GM12872 (cell line): Measurements from ENCODE around the gene NMS.

Source experiments
- TF ChIP-seq, protein P1 (sequence below): IDR thresholded peaks from 3 replicates; pipeline ENCODE4 v1.5.1; 2011; ENCODE audit warnings: low read depth, mild to moderate bottlenecking, low read length, moderate library complexity; ENCODE audit not compliant: insufficient read depth

The NMS gene

DNA sequence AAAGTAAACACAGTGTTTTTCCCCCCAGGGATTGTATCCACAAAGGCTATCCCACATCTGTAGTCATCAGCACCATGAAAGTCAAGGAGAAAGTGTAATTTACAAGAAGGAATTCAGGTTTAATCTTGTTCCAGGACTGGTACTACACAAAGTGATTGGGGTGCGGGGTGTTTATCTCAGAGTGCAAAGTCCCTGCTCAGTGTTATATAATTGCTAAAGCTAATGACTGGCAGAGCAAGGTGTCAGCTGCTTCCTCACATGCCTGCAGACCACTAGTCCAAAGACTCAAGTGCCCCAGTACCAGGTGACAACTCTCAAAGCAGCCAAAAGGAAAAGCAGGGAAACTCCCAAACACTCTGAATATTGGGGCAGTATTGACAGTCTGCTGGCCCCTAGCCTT, 52.1 kb downstream of the NMS start:
- TF ChIP-seq, protein P1, sequence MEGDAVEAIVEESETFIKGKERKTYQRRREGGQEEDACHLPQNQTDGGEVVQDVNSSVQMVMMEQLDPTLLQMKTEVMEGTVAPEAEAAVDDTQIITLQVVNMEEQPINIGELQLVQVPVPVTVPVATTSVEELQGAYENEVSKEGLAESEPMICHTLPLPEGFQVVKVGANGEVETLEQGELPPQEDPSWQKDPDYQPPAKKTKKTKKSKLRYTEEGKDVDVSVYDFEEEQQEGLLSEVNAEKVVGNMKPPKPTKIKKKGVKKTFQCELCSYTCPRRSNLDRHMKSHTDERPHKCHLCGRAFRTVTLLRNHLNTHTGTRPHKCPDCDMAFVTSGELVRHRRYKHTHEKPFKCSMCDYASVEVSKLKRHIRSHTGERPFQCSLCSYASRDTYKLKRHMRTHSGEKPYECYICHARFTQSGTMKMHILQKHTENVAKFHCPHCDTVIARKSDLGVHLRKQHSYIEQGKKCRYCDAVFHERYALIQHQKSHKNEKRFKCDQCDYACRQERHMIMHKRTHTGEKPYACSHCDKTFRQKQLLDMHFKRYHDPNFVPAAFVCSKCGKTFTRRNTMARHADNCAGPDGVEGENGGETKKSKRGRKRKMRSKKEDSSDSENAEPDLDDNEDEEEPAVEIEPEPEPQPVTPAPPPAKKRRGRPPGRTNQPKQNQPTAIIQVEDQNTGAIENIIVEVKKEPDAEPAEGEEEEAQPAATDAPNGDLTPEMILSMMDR, result no peak

DNA sequence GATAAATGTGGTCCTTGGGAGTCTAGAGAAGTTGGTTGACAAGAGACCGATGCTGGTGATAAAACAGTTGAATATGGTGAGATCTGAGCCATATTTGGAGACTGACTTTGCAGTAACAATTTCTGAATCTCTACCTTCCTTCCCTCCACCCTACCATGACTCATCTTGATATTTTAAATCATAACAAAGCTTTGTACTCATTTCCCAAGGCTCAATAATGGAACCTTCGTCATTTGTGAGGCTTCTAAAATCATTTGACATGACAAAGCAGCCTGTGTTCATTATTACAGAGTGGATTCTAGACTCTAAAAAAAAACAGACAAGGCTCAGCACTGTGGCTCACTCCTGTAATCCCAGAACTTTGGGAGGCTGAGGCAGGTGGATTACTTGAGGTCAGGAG, 54.0 kb downstream of the NMS start:
- TF ChIP-seq, protein P1, result no peak

DNA sequence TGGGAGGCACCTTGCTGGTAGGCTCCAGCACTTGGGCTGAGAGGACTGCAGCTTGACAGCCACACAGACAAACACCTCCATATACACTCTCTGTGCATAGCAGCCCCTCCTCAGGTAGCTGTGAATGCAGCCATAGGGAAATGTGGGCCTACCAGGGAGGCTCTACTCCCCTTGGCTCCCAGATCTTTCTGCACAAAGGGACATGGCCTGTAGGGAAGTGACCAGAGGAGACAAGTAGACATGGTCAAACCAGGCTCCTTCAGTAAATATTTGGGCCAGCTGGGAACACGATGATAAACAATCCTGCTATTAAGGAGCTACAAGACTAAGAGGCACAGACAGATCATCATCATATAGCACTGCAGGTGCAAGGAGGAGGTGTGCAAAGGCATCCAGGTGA, 56.6 kb downstream of the NMS start:
- TF ChIP-seq, protein P1, result no peak

DNA sequence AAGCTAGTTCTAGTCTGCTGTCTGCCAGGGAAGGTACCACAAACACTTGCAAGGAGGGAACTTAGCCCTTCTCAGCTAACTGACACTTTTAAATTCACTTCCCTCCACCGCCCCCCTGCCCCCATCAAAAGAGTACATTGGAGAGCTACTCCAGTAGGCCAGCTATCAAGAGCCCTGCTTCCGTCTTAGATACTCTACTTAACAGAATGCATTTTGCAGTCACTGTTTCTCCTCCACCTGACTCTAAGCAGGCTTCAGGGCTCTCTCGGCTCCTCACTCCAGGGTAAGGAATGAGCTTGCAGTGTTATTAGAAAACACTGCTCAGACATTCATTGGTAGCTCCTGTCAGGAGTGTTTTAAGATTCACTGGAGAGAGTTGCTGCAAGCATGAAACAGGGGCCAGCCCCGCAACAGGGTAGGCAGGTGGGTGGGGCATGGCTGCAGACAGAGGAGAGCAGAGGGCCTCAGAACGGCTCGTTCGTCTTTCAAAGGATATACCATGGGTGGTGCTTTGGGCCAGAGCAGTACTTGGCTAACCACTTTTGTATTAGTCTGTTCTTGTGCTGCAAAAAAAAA, 57.2 kb downstream of the NMS start:
- TF ChIP-seq, protein P1, result no peak

DNA sequence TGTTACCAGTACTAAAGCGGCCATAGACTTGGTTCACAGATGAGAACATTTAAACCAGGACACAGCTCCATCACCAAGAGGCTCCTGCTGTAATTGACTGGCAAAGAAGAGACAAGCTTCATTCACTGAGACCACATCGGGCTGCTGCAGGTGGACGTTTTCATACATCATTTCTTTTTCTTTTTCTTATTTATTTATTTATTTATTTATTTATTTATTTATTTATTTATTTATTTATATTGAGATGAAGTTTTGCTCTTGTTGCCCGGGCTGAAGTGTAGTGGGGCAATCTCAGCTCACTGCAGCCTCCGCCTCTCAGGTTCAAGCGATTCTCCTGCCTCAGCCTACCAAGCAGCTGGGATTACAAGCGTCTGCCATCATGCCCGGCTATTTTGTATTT, 58.9 kb downstream of the NMS start:
- TF ChIP-seq, protein P1, result no peak

DNA sequence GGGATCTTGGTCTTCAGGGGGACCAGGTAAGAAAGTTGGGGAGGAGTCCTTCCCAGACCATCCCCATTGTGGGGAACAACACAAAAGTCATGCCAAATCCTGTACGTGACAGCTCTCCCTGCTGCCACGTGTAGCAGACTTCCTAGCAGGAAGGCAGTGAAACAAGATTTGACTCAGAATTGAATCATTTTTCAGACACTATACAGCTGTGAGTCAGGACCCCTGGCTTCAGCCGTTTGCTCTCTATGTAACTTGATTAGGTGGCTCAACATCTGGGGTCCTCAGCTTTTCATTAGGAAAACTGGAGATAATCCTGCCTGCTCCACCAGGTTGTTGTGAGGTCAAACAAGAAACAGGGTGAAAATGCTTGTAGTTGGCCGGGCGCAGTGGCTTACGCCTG, 59.6 kb downstream of the NMS start:
- TF ChIP-seq, protein P1, result no peak
